ENCODE results near the gene PRKAR2B.
"Not testable (repeated sequence)": the region's sequence is repeated elsewhere in the genome, so short reads cannot be mapped to it uniquely, and the experiment has no call there.

PRKAR2B gene

DNA sequence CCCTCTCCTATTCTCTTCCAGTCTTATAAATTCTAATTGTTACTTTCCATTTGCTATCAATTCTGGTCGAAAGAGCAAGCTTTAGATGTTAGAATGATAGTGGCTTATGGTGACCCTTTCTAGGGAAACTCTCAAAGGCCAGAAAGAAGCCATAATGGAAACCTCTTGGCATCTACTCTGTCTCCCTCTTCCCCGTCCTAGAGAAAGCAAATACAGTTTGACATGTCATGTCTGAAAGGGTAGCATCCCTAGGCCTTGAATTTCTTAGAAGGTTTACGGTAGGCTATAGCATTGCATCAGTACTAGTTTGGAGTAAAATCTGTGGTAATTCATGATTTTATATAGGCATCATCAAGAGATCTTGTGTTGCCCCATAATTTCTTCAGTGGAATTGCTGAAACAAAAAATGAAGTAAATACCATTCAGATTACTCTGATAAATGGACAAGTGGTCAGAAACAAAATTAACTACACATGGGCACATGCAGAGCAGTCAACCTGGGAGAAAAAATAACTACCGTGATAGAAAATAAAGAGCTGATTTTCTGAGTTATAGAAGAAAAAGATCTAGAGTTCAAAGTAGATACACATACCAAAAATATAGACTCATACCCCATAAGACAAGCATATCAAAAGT, 4.4 kb downstream of the PRKAR2B start:
- no peak overlapping the region for H3K4me3 ChIP-seq
- TF ChIP-seq, protein P1, sequence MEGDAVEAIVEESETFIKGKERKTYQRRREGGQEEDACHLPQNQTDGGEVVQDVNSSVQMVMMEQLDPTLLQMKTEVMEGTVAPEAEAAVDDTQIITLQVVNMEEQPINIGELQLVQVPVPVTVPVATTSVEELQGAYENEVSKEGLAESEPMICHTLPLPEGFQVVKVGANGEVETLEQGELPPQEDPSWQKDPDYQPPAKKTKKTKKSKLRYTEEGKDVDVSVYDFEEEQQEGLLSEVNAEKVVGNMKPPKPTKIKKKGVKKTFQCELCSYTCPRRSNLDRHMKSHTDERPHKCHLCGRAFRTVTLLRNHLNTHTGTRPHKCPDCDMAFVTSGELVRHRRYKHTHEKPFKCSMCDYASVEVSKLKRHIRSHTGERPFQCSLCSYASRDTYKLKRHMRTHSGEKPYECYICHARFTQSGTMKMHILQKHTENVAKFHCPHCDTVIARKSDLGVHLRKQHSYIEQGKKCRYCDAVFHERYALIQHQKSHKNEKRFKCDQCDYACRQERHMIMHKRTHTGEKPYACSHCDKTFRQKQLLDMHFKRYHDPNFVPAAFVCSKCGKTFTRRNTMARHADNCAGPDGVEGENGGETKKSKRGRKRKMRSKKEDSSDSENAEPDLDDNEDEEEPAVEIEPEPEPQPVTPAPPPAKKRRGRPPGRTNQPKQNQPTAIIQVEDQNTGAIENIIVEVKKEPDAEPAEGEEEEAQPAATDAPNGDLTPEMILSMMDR (IDR thresholded peaks at IDR 0.05), result no peak
- H3K27ac ChIP-seq, result no peak overlapping the region
- DNase-seq (ENCODE audit: low spot score), result no peak

DNA sequence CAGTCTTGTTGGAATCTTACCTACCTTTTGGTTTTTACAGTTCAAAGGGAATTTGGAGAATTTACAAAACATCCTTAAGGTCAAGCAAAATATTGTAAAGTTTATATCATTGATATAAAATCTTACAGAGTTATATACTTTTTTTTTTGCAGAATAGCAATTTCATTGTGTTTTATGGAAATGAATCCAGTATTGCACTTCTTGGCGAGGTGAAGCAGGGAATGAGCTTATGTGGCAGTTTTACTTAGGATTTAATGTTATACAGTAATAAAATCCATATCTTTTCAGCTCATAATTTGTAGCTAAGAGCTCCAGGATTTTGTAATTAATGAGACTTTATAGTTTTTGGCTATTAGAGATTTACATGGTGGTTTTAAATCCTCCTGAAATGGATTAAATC, 5.0 kb downstream of the PRKAR2B start:
- Histone ChIP-seq H3K4me3 (no peak overlapping the region), H3K27ac (no peak overlapping the region)
- TF ChIP-seq, protein P1 (IDR thresholded peaks at IDR 0.05), result no peak
- DNase-seq (ENCODE audit: low spot score), result no peak

DNA sequence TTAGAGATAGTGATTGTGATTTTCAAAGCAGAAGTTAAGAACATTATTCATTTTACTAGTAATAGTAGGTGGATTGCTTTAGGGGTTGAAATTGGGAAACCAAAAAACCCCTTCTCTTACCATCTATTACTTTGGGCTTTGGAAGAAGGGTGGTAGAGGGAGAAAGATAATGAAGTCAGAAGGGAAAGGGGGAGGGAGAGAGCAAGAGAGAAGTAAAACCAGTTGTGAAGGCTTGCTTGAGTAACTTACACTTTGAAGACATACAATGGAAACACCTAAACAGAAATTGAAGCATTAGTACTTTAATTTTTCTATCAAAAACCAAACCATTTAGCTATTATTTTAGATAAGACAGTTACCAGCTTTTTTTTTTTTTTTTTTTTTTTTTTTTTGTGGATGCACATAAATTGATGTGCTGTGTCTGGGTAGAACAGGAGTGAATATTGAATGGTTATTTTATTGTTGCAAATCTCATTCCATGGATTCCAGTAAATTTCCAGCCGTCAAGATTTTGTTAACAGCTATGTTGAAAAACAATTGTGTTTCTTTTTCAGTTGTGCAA, 5.5 kb downstream of the PRKAR2B start:
- no peak for DNase-seq (ENCODE audit: low spot score)
- H3K27ac ChIP-seq, result no peak overlapping the region
- TF ChIP-seq, protein P1 (IDR thresholded peaks at IDR 0.05), result no peak
- H3K4me3 ChIP-seq, result no peak overlapping the region

DNA sequence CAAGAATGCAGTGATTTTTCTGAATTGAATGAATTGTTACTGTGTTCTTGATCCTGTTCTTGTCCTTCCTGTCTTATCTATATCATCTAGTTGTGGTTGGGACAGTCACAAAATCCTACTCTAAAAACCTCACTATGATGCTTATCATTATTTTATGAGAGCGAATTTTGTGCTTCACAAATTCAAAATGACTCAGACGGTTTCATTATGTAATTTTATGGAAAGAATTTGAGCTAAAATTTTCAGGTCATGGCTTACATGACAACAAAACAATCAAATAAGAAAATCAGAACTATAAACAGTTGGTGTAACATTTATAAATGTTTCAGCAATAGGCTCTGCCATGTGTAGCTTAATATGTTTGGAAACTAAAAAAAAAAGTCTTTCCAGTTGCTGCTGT, 6.9 kb downstream of the PRKAR2B start:
- DNase-seq (ENCODE audit: low spot score), result no peak
- H3K4me3 ChIP-seq, result no peak overlapping the region
- no peak overlapping the region for H3K27ac ChIP-seq
- TF ChIP-seq, protein P1 (IDR thresholded peaks at IDR 0.05), result no peak

DNA sequence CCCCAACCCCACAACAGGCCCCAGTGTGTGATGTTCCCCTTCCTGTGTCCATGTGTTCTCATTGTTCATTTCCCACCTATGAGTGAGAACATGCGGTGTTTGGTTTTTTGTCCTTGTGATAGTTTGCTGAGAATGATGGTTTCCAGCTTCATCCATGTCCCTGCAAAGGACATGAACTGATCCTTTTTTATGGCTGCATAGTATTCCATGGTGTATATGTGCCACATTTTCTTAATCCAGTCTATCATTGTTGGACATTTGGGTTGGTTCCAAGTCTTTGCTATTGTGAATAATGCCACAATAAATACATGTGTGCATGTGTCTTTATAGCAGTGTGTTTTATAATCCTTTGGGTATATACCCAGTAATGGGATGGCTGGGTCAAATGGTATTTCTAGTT, 10.5 kb downstream of the PRKAR2B start:
- DNase-seq (ENCODE audit: low spot score); H3K27ac ChIP-seq; H3K4me3 ChIP-seq: not testable (repeated sequence)

DNA sequence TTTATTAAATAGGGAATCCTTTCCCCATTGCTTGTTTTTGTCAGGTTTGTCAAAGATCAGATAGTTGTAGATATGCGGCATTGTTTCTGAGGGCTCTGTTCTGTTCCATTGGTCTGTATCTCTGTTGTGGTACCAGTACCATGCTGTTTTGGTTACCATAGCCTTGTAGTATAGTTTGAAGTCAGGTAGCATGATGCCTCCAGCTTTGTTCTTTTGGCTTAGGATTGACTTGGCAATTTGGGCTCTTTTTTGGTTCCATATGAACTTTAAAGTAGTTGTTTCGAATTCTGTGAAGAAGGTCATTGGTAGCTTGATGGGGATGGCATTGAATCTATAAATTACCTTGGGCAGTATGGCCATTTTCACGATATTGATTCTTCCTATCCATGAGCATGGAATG, 11.6 kb downstream of the PRKAR2B start:
- H3K4me3 ChIP-seq; DNase-seq (ENCODE audit: low spot score); H3K27ac ChIP-seq: not testable (repeated sequence)

DNA sequence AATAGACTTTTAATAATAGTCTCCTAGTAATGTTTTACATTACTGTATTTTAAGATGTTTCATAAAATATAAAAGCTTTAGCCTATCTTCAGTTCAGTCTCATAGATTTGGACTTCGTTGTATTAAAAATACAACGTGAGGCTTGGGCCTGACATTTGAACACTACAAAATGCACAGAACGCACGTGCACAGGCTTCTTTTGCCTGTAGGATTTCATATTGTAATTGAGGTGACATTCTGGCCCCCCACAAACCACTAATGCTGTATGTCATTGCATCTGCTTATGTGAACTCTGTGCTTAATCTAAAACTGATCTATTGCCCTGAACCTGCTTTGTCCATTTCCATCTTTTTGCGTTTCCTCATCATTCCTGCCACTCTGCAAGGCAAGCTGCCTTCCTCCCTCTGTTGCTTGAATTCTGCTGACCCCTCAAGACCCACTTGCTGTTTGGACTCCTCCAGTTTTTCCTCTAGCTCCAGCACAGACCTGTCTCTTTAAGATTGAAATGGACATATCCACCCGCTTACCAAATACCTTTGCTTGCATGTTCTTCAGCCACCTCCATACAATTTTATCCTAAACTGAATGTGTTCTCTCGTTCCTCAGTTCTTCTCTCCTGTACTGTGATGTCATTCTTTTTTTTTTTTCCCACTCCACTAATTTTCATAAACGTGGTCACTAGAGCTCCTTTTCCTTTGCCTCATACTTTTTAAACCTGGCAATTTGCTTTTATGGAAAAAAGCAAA, 12.4 kb downstream of the PRKAR2B start:
- no peak overlapping the region for H3K4me3 ChIP-seq
- H3K27ac ChIP-seq, result no peak overlapping the region
- TF ChIP-seq, protein P1 (IDR thresholded peaks at IDR 0.05), result no peak
- DNase-seq (ENCODE audit: low spot score), result no peak

DNA sequence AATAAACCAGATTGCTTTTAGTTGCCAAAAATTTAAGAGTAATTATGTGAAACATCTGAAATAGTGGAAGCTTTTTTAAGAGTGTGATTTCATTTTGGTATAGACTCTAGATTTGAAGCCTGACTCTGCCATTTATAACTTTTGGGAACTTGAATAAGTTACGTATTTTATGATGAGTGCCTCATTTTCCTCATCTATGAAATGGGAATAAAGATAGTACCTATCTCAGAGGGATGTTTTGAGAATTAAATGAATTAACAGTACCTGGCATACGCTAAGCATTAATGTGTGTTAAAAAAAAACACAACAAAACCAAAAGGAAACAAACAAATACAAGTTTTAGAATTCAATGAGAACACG, 12.9 kb downstream of the PRKAR2B start:
- no peak overlapping the region for H3K27ac ChIP-seq

More for the DNA sequence above, 12.9 kb downstream of the PRKAR2B start:
- DNase-seq (ENCODE audit: low spot score), result no peak
- no peak overlapping the region for H3K4me3 ChIP-seq
- TF ChIP-seq, protein P1 (IDR thresholded peaks at IDR 0.05), result no peak

All from coronary artery (tissue), 2 donors.